ENCODE measurements around the gene CLMN.

The CLMN gene

GRCh38 chr14:95316821-95317220 is 2.9 kb downstream of the CLMN start:
- no peaks in the 10 kb centered on the region for H4K20me1 ChIP-seq (ENCODE audit: insufficient read depth, low read length)
- no peaks in the 10 kb centered on the region for H3K9me2 ChIP-seq (ENCODE audit: low read depth, low read length)
- no peak overlapping the region for H3K4me2 ChIP-seq (ENCODE audit: low read length)
- H3F3A ChIP-seq (ENCODE audit: insufficient read depth, low read length) = no peaks in the 10 kb centered on the region
- H3K27me3 ChIP-seq (ENCODE audit: insufficient read depth, low read length) = 0 out of 2 replicates have a peak, but pooled peaks cover 3% of the 10 kb centered on the region
- no peak overlapping the region for H3K9ac ChIP-seq (ENCODE audit: low read length)
- H3K79me2 ChIP-seq (ENCODE audit: insufficient read depth, low read length) = no peaks in the 10 kb centered on the region
- H3K4me1 ChIP-seq (ENCODE audit: insufficient read depth, low read length, severe bottlenecking) = peaks cover 15% of the 10 kb centered on the region
- TF ChIP-seq EZH2 (IDR thresholded peaks at IDR 0.05; ENCODE audit: borderline replicate concordance, low read length) (no peak), CTCF (IDR thresholded peaks at IDR 0.05; ENCODE audit: low read length) (no peak)
- no peak overlapping the region for H3K4me3 ChIP-seq (ENCODE audit: low read depth, low read length, poor library complexity, severe bottlenecking)
- no peaks in the 10 kb centered on the region for H3K9me3 ChIP-seq (ENCODE audit: low read length)
- H3K27ac ChIP-seq (ENCODE audit: low read depth, low read length, poor library complexity, severe bottlenecking) = no peak overlapping the region
- no peaks in the 10 kb centered on the region for H3K36me3 ChIP-seq (ENCODE audit: insufficient read depth, low read length)
- H2AFZ ChIP-seq (ENCODE audit: low read length) = no peak overlapping the region

GRCh38 chr14:95315579-95315978 is 4.1 kb downstream of the CLMN start:
- TF ChIP-seq EZH2 (IDR thresholded peaks at IDR 0.05; ENCODE audit: borderline replicate concordance, low read length) (no peak), CTCF (IDR thresholded peaks at IDR 0.05; ENCODE audit: low read length) (no peak)
- Histone ChIP-seq H3K79me2 (ENCODE audit: insufficient read depth, low read length) (no peaks in the 10 kb centered on the region), H4K20me1 (ENCODE audit: insufficient read depth, low read length) (no peaks in the 10 kb centered on the region), H2AFZ (ENCODE audit: low read length) (no peak overlapping the region), H3K27ac (ENCODE audit: low read depth, low read length, poor library complexity, severe bottlenecking) (no peak overlapping the region), H3F3A (ENCODE audit: insufficient read depth, low read length) (no peaks in the 10 kb centered on the region), H3K36me3 (ENCODE audit: insufficient read depth, low read length) (no peaks in the 10 kb centered on the region), H3K4me3 (ENCODE audit: low read depth, low read length, poor library complexity, severe bottlenecking) (no peak overlapping the region), H3K27me3 (ENCODE audit: insufficient read depth, low read length) (0 out of 2 replicates have a peak, but pooled peaks cover 3% of the 10 kb centered on the region), H3K4me2 (ENCODE audit: low read length) (no peak overlapping the region), H3K9ac (ENCODE audit: low read length) (no peak overlapping the region), H3K4me1 (ENCODE audit: insufficient read depth, low read length, severe bottlenecking) (peaks cover 17% of the 10 kb centered on the region), H3K9me3 (ENCODE audit: low read length) (no peaks in the 10 kb centered on the region), H3K9me2 (ENCODE audit: low read depth, low read length) (no peaks in the 10 kb centered on the region)

GRCh38 chr14:95315156-95315555 is 4.6 kb downstream of the CLMN start:
- Histone ChIP-seq H3K27ac (ENCODE audit: low read depth, low read length, poor library complexity, severe bottlenecking) (no peak overlapping the region), H3K4me1 (ENCODE audit: insufficient read depth, low read length, severe bottlenecking) (peaks cover 16% of the 10 kb centered on the region), H3K9me3 (ENCODE audit: low read length) (no peaks in the 10 kb centered on the region), H2AFZ (ENCODE audit: low read length) (no peak overlapping the region), H3K4me3 (ENCODE audit: low read depth, low read length, poor library complexity, severe bottlenecking) (no peak overlapping the region), H3K27me3 (ENCODE audit: insufficient read depth, low read length) (peaks cover 7% of the 10 kb centered on the region; the same call in 1 of the 2 replicates), H4K20me1 (ENCODE audit: insufficient read depth, low read length) (no peaks in the 10 kb centered on the region), H3K9ac (ENCODE audit: low read length) (no peak overlapping the region), H3K36me3 (ENCODE audit: insufficient read depth, low read length) (no peaks in the 10 kb centered on the region), H3K4me2 (ENCODE audit: low read length) (no peak overlapping the region), H3K9me2 (ENCODE audit: low read depth, low read length) (no peaks in the 10 kb centered on the region), H3K79me2 (ENCODE audit: insufficient read depth, low read length) (no peaks in the 10 kb centered on the region), H3F3A (ENCODE audit: insufficient read depth, low read length) (no peaks in the 10 kb centered on the region)
- TF ChIP-seq EZH2 (IDR thresholded peaks at IDR 0.05; ENCODE audit: borderline replicate concordance, low read length) (no peak), CTCF (IDR thresholded peaks at IDR 0.05; ENCODE audit: low read length) (no peak)
